GM15510 (cell line): ENCODE results near the gene ZNF195.

Experiments used
- POLR2A ChIP-seq: IDR thresholded peaks from 3 replicates; pipeline ENCODE4 v1.6.1; 2011; ENCODE audit warnings: borderline replicate concordance; ENCODE audit not compliant: insufficient read length; ENCODE audit errors: extremely low read depth

The ZNF195 gene

GRCh38 chr11:3378426-3379423, at the start of gene ZNF195:
Gene ZNF195 (minus strand): TSS chr11:3379146. CDS start chr11:3379040, 106 bp downstream.
- peak; percentile 90 for TF ChIP-seq POLR2A

- no peak for TF ChIP-seq POLR2A
Measured at GRCh38 chr11:3412837-3413236, 33.9 kb upstream of the ZNF195 start.

- no peak for TF ChIP-seq POLR2A
Measured at GRCh38 chr11:3382613-3383285, 3.8 kb upstream of the ZNF195 start.

- TF ChIP-seq POLR2A: no peak
Measured at GRCh38 chr11:3381794-3382193, 2.8 kb upstream of the ZNF195 start.

- no peak for TF ChIP-seq POLR2A
Measured at GRCh38 chr11:3380706-3381545, 2.0 kb upstream of the ZNF195 start.

GRCh38 chr11:3375552-3375951, 3.4 kb downstream of the ZNF195 start:
- TF ChIP-seq POLR2A: no peak

GRCh38 chr11:3370311-3370870, 8.6 kb downstream of the ZNF195 start:
- TF ChIP-seq POLR2A: no peak

- no peak for TF ChIP-seq POLR2A
Measured at GRCh38 chr11:3369366-3369765, 9.6 kb downstream of the ZNF195 start.

GRCh38 chr11:3368199-3368598, 10.7 kb downstream of the ZNF195 start:
- no peak for TF ChIP-seq POLR2A

GRCh38 chr11:3367221-3367620, 11.7 kb downstream of the ZNF195 start:
- TF ChIP-seq POLR2A: no peak

GRCh38 chr11:3359092-3359824, 19.7 kb downstream of the ZNF195 start:
- TF ChIP-seq POLR2A: no peak

GRCh38 chr11:3357994-3358676, 20.8 kb downstream of the ZNF195 start:
- TF ChIP-seq POLR2A: no peak

- TF ChIP-seq POLR2A: no peak
Measured at GRCh38 chr11:3357302-3357701, 21.6 kb downstream of the ZNF195 start.
